SK-N-SH treated with all-trans-retinoic acid at 6 μM for 48 hours (cell line): Measurements from ENCODE around the gene PIF1.
A peak's percentile ranks its signal among the peaks of the same experiment; 100 is the strongest.

ENCODE experiments used
- ATAC-seq: fragments of 200-7000 bp; cut with Tn5 transposase; 3 replicates; pipeline ENCODE4 v1.9.1; 2020; ENCODE audit warnings: mild to moderate bottlenecking, moderate library complexity
- ARNTL ChIP-seq: fragments of 450-650 bp; formaldehyde crosslinking; IDR thresholded peaks from 2 replicates; pipeline ENCODE4 v1.5.0; 2020; ENCODE audit warnings: low read depth, mild to moderate bottlenecking, moderate library complexity, borderline replicate concordance
- BACH2 ChIP-seq: fragments of 250-450 bp; sonication (Bioruptor Pico); IDR thresholded peaks from 2 replicates; pipeline ENCODE4 v1.9.0; 2021; ENCODE audit warnings: mild to moderate bottlenecking, borderline replicate concordance
- CSDC2 ChIP-seq: fragments of 250-450 bp; sonication (Bioruptor Pico); IDR thresholded peaks from 2 replicates; pipeline ENCODE4 v1.5.0; 2020; ENCODE audit warnings: mild to moderate bottlenecking, moderate library complexity
- ESRRG ChIP-seq: fragments of 250-450 bp; sonication (Bioruptor Pico); IDR thresholded peaks from 2 replicates; pipeline ENCODE4 v1.6.1; 2021; ENCODE audit warnings: mild to moderate bottlenecking
- GLIS3 ChIP-seq: fragments of 250-450 bp; sonication (Bioruptor Pico); IDR thresholded peaks from 2 replicates; pipeline ENCODE4 v1.5.0; 2020; ENCODE audit warnings: mild to moderate bottlenecking, moderate library complexity
- ISL1 ChIP-seq: fragments of 250-450 bp; sonication (Bioruptor Pico); IDR thresholded peaks from 2 replicates; pipeline ENCODE4 v2.1.2; 2022; ENCODE audit warnings: mild to moderate bottlenecking, moderate library complexity
- PPARA ChIP-seq: fragments of 250-450 bp; sonication (Bioruptor Pico); IDR thresholded peaks from 2 replicates; pipeline ENCODE4 v1.5.0; 2020; ENCODE audit warnings: mild to moderate bottlenecking, borderline replicate concordance
- SNAI2 ChIP-seq: fragments of 250-450 bp; sonication (Bioruptor Pico); IDR thresholded peaks from 2 replicates; pipeline ENCODE4 v1.5.0; 2020; ENCODE audit warnings: mild to moderate bottlenecking, moderate library complexity
- TCF4 ChIP-seq: fragments of 250-450 bp; sonication (Bioruptor Pico); IDR thresholded peaks from 2 replicates; pipeline ENCODE4 v1.8.0; 2021; ENCODE audit warnings: mild to moderate bottlenecking, moderate library complexity, borderline replicate concordance
- TOX ChIP-seq: fragments of 250-450 bp; sonication (Bioruptor Pico); IDR thresholded peaks from 2 replicates; pipeline ENCODE4 v1.8.0; 2021; ENCODE audit warnings: mild to moderate bottlenecking, moderate library complexity, borderline replicate concordance
- ZC3H10 ChIP-seq: fragments of 250-450 bp; sonication (Bioruptor Pico); IDR thresholded peaks from 2 replicates; pipeline ENCODE4 v1.5.1; 2021; ENCODE audit warnings: mild to moderate bottlenecking, moderate library complexity
- ZFP3 ChIP-seq: fragments of 250-450 bp; sonication (Bioruptor Pico); IDR thresholded peaks from 2 replicates; pipeline ENCODE4 v1.5.0; 2020; ENCODE audit warnings: mild to moderate bottlenecking, moderate library complexity
- ZFP30 ChIP-seq: fragments of 450-650 bp; formaldehyde crosslinking; IDR thresholded peaks from 2 replicates; pipeline ENCODE4 v1.5.0; 2022; ENCODE audit warnings: mild to moderate bottlenecking, moderate library complexity
- ZNF565 ChIP-seq: fragments of 450-650 bp; formaldehyde crosslinking; conservative IDR thresholded peaks from 2 replicates; pipeline ENCODE4 v1.5.0; 2020; ENCODE audit warnings: low read depth, mild to moderate bottlenecking, moderate library complexity
- ZNF70 ChIP-seq: fragments of 450-650 bp; formaldehyde crosslinking; IDR thresholded peaks from 2 replicates; pipeline ENCODE4 v1.5.0; 2020; ENCODE audit warnings: mild to moderate bottlenecking, moderate library complexity
- ZNF8 ChIP-seq: fragments of 450-650 bp; formaldehyde crosslinking; IDR thresholded peaks from 2 replicates; pipeline ENCODE4 v1.5.0; 2020; ENCODE audit warnings: mild to moderate bottlenecking, moderate library complexity
- TF ChIP-seq, protein P1 (sequence below): fragments of 250-450 bp; sonication (Bioruptor Pico); IDR thresholded peaks from 2 replicates; pipeline ENCODE4 v1.5.0; 2020; ENCODE audit warnings: mild to moderate bottlenecking, moderate library complexity
- TF ChIP-seq, protein P2 (sequence below): fragments of 250-450 bp; sonication (Bioruptor Pico); IDR thresholded peaks from 2 replicates; pipeline ENCODE4 v1.8.0; 2020; ENCODE audit warnings: mild to moderate bottlenecking, moderate library complexity, borderline replicate concordance
- TF ChIP-seq, protein P3 (sequence below): fragments of 250-450 bp; sonication (Bioruptor Pico); IDR thresholded peaks from 2 replicates; pipeline ENCODE4 v1.8.0; 2021; ENCODE audit warnings: low read depth, mild to moderate bottlenecking, moderate library complexity, borderline replicate concordance
- TF ChIP-seq, protein P4 (sequence below): fragments of 250-450 bp; sonication (Bioruptor Pico); IDR thresholded peaks from 2 replicates; pipeline ENCODE4 v1.5.1; 2020; ENCODE audit warnings: low read depth, mild to moderate bottlenecking, moderate library complexity
- TF ChIP-seq, protein P5 (sequence below): fragments of 250-450 bp; sonication (Bioruptor Pico); IDR thresholded peaks from 2 replicates; pipeline ENCODE4 v1.5.1; 2021; ENCODE audit warnings: mild to moderate bottlenecking, moderate library complexity

The PIF1 gene

DNA sequence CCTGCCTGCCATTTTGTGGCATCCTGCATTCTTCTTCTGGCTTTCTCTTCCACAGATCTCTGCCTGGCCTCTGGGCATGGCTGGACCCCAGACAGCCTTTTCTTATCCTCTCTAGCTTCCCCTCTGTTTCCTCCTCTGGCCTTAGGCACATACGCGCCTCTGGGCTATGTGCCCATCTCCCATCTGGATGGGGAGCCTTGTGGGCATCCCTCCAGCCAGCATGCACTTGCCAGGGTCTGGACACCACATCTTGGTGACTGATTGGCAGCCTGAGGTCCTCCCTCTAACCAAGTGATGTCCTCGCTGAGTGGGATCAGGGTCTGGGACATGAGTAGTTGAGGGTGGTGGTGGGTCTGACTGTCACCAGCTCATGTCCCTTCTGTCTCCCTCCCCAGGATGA, 29.1 kb upstream of the PIF1 start:
- TF ChIP-seq BACH2 (CRISPR knock-in tag): no peak
- no peak for TF ChIP-seq ZNF70 (CRISPR knock-in tag)
- TF ChIP-seq, protein P1, sequence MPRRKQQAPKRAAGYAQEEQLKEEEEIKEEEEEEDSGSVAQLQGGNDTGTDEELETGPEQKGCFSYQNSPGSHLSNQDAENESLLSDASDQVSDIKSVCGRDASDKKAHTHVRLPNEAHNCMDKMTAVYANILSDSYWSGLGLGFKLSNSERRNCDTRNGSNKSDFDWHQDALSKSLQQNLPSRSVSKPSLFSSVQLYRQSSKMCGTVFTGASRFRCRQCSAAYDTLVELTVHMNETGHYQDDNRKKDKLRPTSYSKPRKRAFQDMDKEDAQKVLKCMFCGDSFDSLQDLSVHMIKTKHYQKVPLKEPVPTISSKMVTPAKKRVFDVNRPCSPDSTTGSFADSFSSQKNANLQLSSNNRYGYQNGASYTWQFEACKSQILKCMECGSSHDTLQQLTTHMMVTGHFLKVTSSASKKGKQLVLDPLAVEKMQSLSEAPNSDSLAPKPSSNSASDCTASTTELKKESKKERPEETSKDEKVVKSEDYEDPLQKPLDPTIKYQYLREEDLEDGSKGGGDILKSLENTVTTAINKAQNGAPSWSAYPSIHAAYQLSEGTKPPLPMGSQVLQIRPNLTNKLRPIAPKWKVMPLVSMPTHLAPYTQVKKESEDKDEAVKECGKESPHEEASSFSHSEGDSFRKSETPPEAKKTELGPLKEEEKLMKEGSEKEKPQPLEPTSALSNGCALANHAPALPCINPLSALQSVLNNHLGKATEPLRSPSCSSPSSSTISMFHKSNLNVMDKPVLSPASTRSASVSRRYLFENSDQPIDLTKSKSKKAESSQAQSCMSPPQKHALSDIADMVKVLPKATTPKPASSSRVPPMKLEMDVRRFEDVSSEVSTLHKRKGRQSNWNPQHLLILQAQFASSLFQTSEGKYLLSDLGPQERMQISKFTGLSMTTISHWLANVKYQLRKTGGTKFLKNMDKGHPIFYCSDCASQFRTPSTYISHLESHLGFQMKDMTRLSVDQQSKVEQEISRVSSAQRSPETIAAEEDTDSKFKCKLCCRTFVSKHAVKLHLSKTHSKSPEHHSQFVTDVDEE (CRISPR knock-in tag): no peak
- no peak for TF ChIP-seq GLIS3 (CRISPR knock-in tag)
- no peak for TF ChIP-seq TCF4 (CRISPR knock-in tag)
- TF ChIP-seq ARNTL (CRISPR knock-in tag): no peak
- TF ChIP-seq ZFP3: no peak
- no peak for TF ChIP-seq CSDC2 (CRISPR knock-in tag)
- TF ChIP-seq, protein P2, sequence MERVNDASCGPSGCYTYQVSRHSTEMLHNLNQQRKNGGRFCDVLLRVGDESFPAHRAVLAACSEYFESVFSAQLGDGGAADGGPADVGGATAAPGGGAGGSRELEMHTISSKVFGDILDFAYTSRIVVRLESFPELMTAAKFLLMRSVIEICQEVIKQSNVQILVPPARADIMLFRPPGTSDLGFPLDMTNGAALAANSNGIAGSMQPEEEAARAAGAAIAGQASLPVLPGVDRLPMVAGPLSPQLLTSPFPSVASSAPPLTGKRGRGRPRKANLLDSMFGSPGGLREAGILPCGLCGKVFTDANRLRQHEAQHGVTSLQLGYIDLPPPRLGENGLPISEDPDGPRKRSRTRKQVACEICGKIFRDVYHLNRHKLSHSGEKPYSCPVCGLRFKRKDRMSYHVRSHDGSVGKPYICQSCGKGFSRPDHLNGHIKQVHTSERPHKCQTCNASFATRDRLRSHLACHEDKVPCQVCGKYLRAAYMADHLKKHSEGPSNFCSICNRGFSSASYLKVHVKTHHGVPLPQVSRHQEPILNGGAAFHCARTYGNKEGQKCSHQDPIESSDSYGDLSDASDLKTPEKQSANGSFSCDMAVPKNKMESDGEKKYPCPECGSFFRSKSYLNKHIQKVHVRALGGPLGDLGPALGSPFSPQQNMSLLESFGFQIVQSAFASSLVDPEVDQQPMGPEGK (CRISPR knock-in tag): no peak
- TF ChIP-seq, protein P3, sequence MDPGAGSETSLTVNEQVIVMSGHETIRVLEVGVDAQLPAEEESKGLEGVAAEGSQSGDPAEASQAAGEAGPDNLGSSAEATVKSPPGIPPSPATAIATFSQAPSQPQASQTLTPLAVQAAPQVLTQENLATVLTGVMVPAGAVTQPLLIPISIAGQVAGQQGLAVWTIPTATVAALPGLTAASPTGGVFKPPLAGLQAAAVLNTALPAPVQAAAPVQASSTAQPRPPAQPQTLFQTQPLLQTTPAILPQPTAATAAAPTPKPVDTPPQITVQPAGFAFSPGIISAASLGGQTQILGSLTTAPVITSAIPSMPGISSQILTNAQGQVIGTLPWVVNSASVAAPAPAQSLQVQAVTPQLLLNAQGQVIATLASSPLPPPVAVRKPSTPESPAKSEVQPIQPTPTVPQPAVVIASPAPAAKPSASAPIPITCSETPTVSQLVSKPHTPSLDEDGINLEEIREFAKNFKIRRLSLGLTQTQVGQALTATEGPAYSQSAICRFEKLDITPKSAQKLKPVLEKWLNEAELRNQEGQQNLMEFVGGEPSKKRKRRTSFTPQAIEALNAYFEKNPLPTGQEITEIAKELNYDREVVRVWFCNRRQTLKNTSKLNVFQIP (CRISPR knock-in tag): no peak
- TF ChIP-seq, protein P4, sequence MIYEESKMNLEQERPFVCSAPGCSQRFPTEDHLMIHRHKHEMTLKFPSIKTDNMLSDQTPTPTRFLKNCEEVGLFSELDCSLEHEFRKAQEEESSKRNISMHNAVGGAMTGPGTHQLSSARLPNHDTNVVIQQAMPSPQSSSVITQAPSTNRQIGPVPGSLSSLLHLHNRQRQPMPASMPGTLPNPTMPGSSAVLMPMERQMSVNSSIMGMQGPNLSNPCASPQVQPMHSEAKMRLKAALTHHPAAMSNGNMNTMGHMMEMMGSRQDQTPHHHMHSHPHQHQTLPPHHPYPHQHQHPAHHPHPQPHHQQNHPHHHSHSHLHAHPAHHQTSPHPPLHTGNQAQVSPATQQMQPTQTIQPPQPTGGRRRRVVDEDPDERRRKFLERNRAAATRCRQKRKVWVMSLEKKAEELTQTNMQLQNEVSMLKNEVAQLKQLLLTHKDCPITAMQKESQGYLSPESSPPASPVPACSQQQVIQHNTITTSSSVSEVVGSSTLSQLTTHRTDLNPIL (CRISPR knock-in tag): no peak
- TF ChIP-seq ZNF565 (CRISPR knock-in tag): no peak
- TF ChIP-seq TOX (CRISPR knock-in tag): no peak
- no peak for TF ChIP-seq ZNF8 (CRISPR knock-in tag)
- ATAC-seq: no peak

DNA sequence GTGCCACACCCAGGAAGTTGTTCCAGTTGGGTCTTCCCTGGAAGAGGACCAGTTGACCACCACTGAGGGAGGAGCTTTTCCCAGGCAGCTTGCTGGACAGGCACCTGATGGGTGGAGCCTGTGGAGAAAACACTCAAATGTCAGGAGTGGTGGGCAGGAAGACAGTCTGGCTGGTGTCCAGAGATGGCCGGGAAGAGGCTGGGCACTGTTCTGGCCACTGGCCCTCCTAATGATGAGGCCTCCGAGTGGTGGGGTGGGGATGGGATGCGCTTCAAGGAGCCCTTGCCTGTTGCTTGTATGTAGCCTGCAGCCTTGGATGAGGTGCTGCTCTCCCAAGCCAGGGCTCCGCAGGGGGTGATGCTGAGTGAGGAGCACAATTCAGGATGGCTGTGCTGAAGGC, 28.6 kb upstream of the PIF1 start:
- TF ChIP-seq PPARA: no peak
- no peak for TF ChIP-seq ZFP30
- TF ChIP-seq ESRRG (CRISPR knock-in tag): no peak
- TF ChIP-seq, protein P2 (CRISPR knock-in tag): no peak
- TF ChIP-seq, protein P5, sequence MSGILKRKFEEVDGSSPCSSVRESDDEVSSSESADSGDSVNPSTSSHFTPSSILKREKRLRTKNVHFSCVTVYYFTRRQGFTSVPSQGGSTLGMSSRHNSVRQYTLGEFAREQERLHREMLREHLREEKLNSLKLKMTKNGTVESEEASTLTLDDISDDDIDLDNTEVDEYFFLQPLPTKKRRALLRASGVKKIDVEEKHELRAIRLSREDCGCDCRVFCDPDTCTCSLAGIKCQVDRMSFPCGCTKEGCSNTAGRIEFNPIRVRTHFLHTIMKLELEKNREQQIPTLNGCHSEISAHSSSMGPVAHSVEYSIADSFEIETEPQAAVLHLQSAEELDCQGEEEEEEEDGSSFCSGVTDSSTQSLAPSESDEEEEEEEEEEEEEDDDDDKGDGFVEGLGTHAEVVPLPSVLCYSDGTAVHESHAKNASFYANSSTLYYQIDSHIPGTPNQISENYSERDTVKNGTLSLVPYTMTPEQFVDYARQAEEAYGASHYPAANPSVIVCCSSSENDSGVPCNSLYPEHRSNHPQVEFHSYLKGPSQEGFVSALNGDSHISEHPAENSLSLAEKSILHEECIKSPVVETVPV (CRISPR knock-in tag): no peak
- TF ChIP-seq ZFP3: no peak
- TF ChIP-seq ISL1 (CRISPR knock-in tag): no peak
- TF ChIP-seq GLIS3 (CRISPR knock-in tag): no peak
- no peak for TF ChIP-seq TOX (CRISPR knock-in tag)
- no peak for TF ChIP-seq ZNF70 (CRISPR knock-in tag)
- TF ChIP-seq ZC3H10 (CRISPR knock-in tag): no peak
- TF ChIP-seq SNAI2 (CRISPR knock-in tag): no peak
- TF ChIP-seq ZNF565 (CRISPR knock-in tag): no peak
- TF ChIP-seq, protein P1 (CRISPR knock-in tag): no peak
- TF ChIP-seq, protein P3 (CRISPR knock-in tag): no peak
- TF ChIP-seq, protein P4 (CRISPR knock-in tag): no peak
- no peak for TF ChIP-seq CSDC2 (CRISPR knock-in tag)
- TF ChIP-seq ZNF8 (CRISPR knock-in tag): no peak
- ATAC-seq: peak; percentile 17; the same call in 2 of the 3 replicates
